AG04449 (cell line): Measurements from ENCODE around the gene VSTM2B.

Experiments
- CTCF ChIA-PET: fragments of 350-600 bp; formaldehyde crosslinking; extraction: SDS; loops from one replicate; lab custom pipeline; 2021; ENCODE audit warnings: antibody characterized with exemption; lab: Yijun Ruan, JAX
- POLR2A ChIA-PET: fragments of 400-600, 350-600 bp; formaldehyde crosslinking; extraction: SDS; loops from one replicate; lab custom pipeline; 2020; ENCODE audit warnings: antibody characterized with exemption, inconsistent platforms; lab: Yijun Ruan, JAX
- DNase-seq: peaks from one replicate; pipeline ENCODE4 v3.0.0-alpha.2; 2010; ENCODE audit warnings: low read depth, low spot score
- H3K4me3 ChIP-seq: 2 replicates; pipeline ENCODE4 v1.5.1; 2011; ENCODE audit warnings: low read depth, mild to moderate bottlenecking, control low read depth, low read length
- CTCF ChIP-seq: IDR thresholded peaks from one replicate; pipeline ENCODE4 v1.5.1; 2011; ENCODE audit warnings: mild to moderate bottlenecking, moderate library complexity, low read length, control low read depth, inconsistent platforms; ENCODE audit not compliant: insufficient read depth; ENCODE audit errors: missing control alignments

The VSTM2B gene

GRCh38 chr19:29506619-29506911, 19.2 kb upstream of the VSTM2B start:
- TF ChIP-seq CTCF, result no peak
- no peak overlapping the region for H3K4me3 ChIP-seq
- POLR2A ChIA-PET, result no interaction called here
- no peak for DNase-seq
- CTCF ChIA-PET, result no interaction called here

GRCh38 chr19:29507081-29507860, 18.5 kb upstream of the VSTM2B start:
- TF ChIP-seq CTCF, result no peak
- H3K4me3 ChIP-seq, result no peak overlapping the region
- no peak for DNase-seq
- CTCF ChIA-PET, result no interaction called here
- POLR2A ChIA-PET, result no interaction called here

GRCh38 chr19:29508181-29508580, 17.6 kb upstream of the VSTM2B start:
- ChIA-PET POLR2A (no interaction called here), CTCF (no interaction called here)
- TF ChIP-seq CTCF, result no peak
- no peak overlapping the region for H3K4me3 ChIP-seq
- DNase-seq, result no peak

GRCh38 chr19:29509456-29509855, 16.3 kb upstream of the VSTM2B start:
- ChIA-PET POLR2A (no interaction called here), CTCF (no interaction called here)
- H3K4me3 ChIP-seq, result no peak overlapping the region
- DNase-seq, result no peak
- TF ChIP-seq CTCF, result no peak

GRCh38 chr19:29510701-29511265, 15.0 kb upstream of the VSTM2B start:
- no peak overlapping the region for H3K4me3 ChIP-seq
- no peak for TF ChIP-seq CTCF
- no peak for DNase-seq
- CTCF ChIA-PET, result no interaction called here
- POLR2A ChIA-PET, result interaction anchor here (0.8 kb wide), 1 partner anchor 29 kb away, joined by 3 read pairs; no protein-coding TSS in a partner anchor

- CTCF ChIA-PET, result no interaction called here
- no peak for DNase-seq
- H3K4me3 ChIP-seq, result no peak overlapping the region
- POLR2A ChIA-PET, result no interaction called here
- TF ChIP-seq CTCF, result no peak
Measured at GRCh38 chr19:29511768-29512167, 14.0 kb upstream of the VSTM2B start.
